ENCODE data around the gene BBLN.
A peak's percentile ranks its signal among the peaks of the same experiment; 100 is the strongest.
"Not testable (repeated sequence)": the region's sequence is repeated elsewhere in the genome, so short reads cannot be mapped to it uniquely, and the experiment has no call there.

BBLN gene

GRCh38 chr9:128159784-128160602 is at the start of gene BBLN:
Gene BBLN, plus strand, starts transcription at chr9:128160265. Its CDS starts 143 bp downstream, at chr9:128160408.
- peak; percentile 95 for DNase-seq

- not testable (repeated sequence) for DNase-seq
These were observed 48.3 kb upstream of the BBLN start for GRCh38 chr9:128111726-128112125.

GRCh38 chr9:128113526-128114325 is 46.3 kb upstream of the BBLN start:
- DNase-seq, result no peak

GRCh38 chr9:128114326-128115186 is 45.5 kb upstream of the BBLN start:
- DNase-seq, result no peak

- no peak for DNase-seq
These were observed 44.6 kb upstream of the BBLN start for GRCh38 chr9:128115187-128116103.

- DNase-seq, result no peak
These were observed 43.7 kb upstream of the BBLN start for GRCh38 chr9:128116104-128117083.

- peak; percentile 85 for DNase-seq
These were observed 42.2 kb upstream of the BBLN start for GRCh38 chr9:128117613-128118471.

GRCh38 chr9:128118472-128118857 is 41.6 kb upstream of the BBLN start:
- DNase-seq, result no peak

- DNase-seq, result no peak
These were observed 40.9 kb upstream of the BBLN start for GRCh38 chr9:128118971-128119665.

GRCh38 chr9:128120061-128120740 is 39.9 kb upstream of the BBLN start:
- DNase-seq, result no peak

- no peak for DNase-seq
These were observed 39.2 kb upstream of the BBLN start for GRCh38 chr9:128120741-128121465.

- DNase-seq, result no peak
These were observed 38.6 kb upstream of the BBLN start for GRCh38 chr9:128121466-128121810.

GRCh38 chr9:128121924-128122808 is 37.9 kb upstream of the BBLN start:
- no peak for DNase-seq

GRCh38 chr9:128122809-128123175 is 37.3 kb upstream of the BBLN start:
- DNase-seq, result no peak

- no peak for DNase-seq
These were observed 36.5 kb upstream of the BBLN start for GRCh38 chr9:128123451-128124080.

- DNase-seq, result no peak
These were observed 35.6 kb upstream of the BBLN start for GRCh38 chr9:128124451-128124850.
